Stomach (tissue), 9 donors: ENCODE data around the gene GFY. TPM values are rescaled to one million over a fixed set of nuclear protein-coding genes. Genes with fewer than 3 reads are reported as not detected.

Source experiments
- DNase-seq, 2 donors: peaks; one replicate each; pipeline versions ENCODE4 v3.0.0 to v3.0.0-alpha.2; 2013 to 2019
- H3K27ac ChIP-seq, 5 donors: fragments of 200-600 bp in 4 of 5; sonication (generic) in 4 of 5; one replicate each; pipeline ENCODE4 v1.5.1; 2013 to 2019; ENCODE audit warnings: mild to moderate bottlenecking in 1 of 5, moderate library complexity in 1 of 5
- H3K27me3 ChIP-seq, 3 donors: fragments of 200-600 bp; sonication (generic); one replicate each; pipeline ENCODE4 v1.5.1; 2017 to 2019; ENCODE audit warnings: mixed run types in 1 of 3
- H3K36me3 ChIP-seq, 4 donors: fragments of 200-600 bp; sonication (generic); 1 replicate in 3 of 4; 2 replicates in 1 of 4; pipeline ENCODE4 v1.5.1; 2016 to 2019
- H3K4me1 ChIP-seq, 4 donors: fragments of 200-600 bp; sonication (generic); one replicate each; pipeline ENCODE4 v1.5.1; 2016 to 2019
- H3K4me3 ChIP-seq, 4 donors: fragments of 200-600 bp; sonication (generic) in 3 of 4; one replicate each; pipeline ENCODE4 v1.5.1; 2016 to 2019; ENCODE audit warnings: mild to moderate bottlenecking in 1 of 4
- H3K9me3 ChIP-seq, 4 donors: fragments of 200-600 bp; sonication (generic); one replicate each; pipeline ENCODE4 v1.5.1; 2016 to 2019
- CTCF ChIP-seq, 7 experiments: fragments of 450-650 bp in 4 of 7; fragments of 200-600 bp in 3 of 7; sonication (generic) in 3 of 7; IDR thresholded peaks; one replicate each; pipeline ENCODE4 v1.5.1; 2016 to 2019; ENCODE audit warnings: antibody characterized with exemption in 7 of 7, control low read depth in 2 of 7, mild to moderate bottlenecking in 1 of 7
- EP300 ChIP-seq: sonication (generic); formaldehyde crosslinking; IDR thresholded peaks from one replicate; pipeline ENCODE4 v1.6.1; 2017; ENCODE audit warnings: antibody characterized with exemption
- POLR2A ChIP-seq, 4 donors: fragments of 450-650 bp; IDR thresholded peaks; one replicate each; pipeline ENCODE4 v1.6.1; 2016; ENCODE audit warnings: antibody characterized with exemption in 4 of 4, control low read depth in 2 of 4, mild to moderate bottlenecking in 1 of 4, moderate library complexity in 1 of 4
- POLR2AphosphoS5 ChIP-seq, 3 donors: sonication (generic); formaldehyde crosslinking; IDR thresholded peaks; one replicate each; pipeline ENCODE4 v1.6.1; 2016; ENCODE audit warnings: antibody characterized with exemption in 3 of 3
- WGBS, 5 donors: extraction: QIAGEN DNeasy Blood & Tissue Kit in 3 of 5; methylation state at CpG; one replicate each; pipeline versions ENCODE4 v1.1.5 to v1.1.7; 2013 to 2018; 5-methylcytosine and 5-hydroxymethylcytosine counted together
- intact Hi-C: fragments of 100-400 bp; cut with DNase I; formaldehyde crosslinking; loops from one replicate; pipeline ENCODE4 v1.15.1; 2023; ENCODE audit warnings: low total_unique reads
- polyA plus RNA-seq, 3 donors: library from polyadenylated mRNA; stranded (reverse); fragments of 200-250 nt; gene quantifications; one replicate each; pipeline ENCODE4 v1.2.3, GENCODE V29; 2013
- total RNA-seq, 5 donors: library from RNA; depleted of rRNA; stranded (reverse); fragments of >200 nt; gene quantifications; one replicate each; pipeline versions ENCODE4 v1.1.0 to v1.2.3, GENCODE V29; 2014 to 2016
- donor health status: healthy with polysubstance abuse.
- donor health status: Bipolar disorder and iron deficiency.
- donor health status: healthy.

GFY gene
- total and polyA plus RNA-seq, 8 donors: not detected

DNA sequence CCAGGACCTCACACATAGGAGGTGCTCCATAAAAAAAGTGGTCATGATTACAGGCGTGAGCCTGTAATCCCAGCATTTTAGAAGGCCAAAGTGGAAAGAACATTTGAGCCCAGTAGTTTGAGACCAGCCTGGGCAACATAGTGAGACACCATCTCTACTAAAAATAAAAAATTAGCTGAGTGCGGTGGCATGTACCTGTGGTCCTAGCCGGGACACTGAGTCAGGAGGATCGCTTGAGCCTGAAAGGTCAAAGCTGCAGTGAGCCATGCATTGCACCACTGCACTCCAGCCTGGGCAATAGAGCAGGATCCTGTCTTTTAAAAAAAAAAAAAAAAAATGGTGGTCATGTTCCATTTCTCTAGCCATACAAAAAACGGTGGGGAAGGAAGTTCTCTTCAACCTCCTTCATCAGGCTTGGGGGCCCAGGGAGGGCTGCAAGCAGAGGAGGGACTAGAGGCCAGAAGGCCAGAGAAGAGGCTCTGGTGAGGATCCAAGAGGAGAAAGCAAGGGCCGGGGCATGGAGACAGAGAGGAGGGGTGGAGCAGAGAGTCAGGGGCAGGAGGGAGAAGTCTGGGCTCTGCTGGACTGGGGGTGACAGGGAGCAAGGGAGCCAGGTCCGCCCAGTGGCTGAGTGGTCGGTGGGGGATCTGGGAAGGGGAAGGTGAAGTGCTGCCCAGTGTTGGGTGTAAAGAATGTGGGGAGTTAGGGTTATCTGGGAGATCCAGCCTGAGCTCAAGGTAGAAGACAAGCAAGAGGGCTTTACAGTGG is 28.3 kb upstream of the GFY start:
- H3K27ac ChIP-seq: no peak overlapping the region
- H3K27me3 ChIP-seq: peaks cover 0 to 52% (median 7%) of the 10 kb centered on the region in 3 donors
- H3K4me3 ChIP-seq: no peak overlapping the region
- H3K4me1 ChIP-seq: peaks cover 0 to 1% (median 0%) of the 10 kb centered on the region in 4 donors
- DNase-seq: no peak
- intact Hi-C loops: loop anchor here (5.0 kb wide), 1 partner anchor 35 kb away; no protein-coding TSS in a partner anchor
- H3K9me3 ChIP-seq: no peaks in the 10 kb centered on the region
- WGBS, 5 donors: 74 to 81% (median 75%) methylated on average over 8 of the region's 8 CpGs
- TF ChIP-seq CTCF (IDR thresholded peaks at IDR 0.05) (no peak), EP300 (no peak), POLR2A (IDR thresholded peaks at IDR 0.05) (no peak), POLR2AphosphoS5 (IDR thresholded peaks at IDR 0.05) (no peak)
- H3K36me3 ChIP-seq: no peaks in the 10 kb centered on the region

GRCh38 chr19:49398001-49398615 is 27.1 kb upstream of the GFY start:
- Histone ChIP-seq H3K4me3 (no peak overlapping the region), H3K9me3 (no peaks in the 10 kb centered on the region), H3K27me3 (peaks cover 0 to 55% (median 7%) of the 10 kb centered on the region in 3 donors), H3K4me1 (no peaks in the 10 kb centered on the region), H3K27ac (no peak overlapping the region), H3K36me3 (no peaks in the 10 kb centered on the region)
- 50 to 69% (median 53%) methylated on average over 11 of the region's 11 CpGs for WGBS, 5 donors
- TF ChIP-seq CTCF (IDR thresholded peaks at IDR 0.05): no peak
- DNase-seq: no peak
- intact Hi-C loops: loop anchor here (5.0 kb wide), 1 partner anchor 34 kb away; no protein-coding TSS in a partner anchor

GRCh38 chr19:49398931-49399330 is 26.3 kb upstream of the GFY start:
- intact Hi-C loops: loop anchor here (5.0 kb wide), 1 partner anchor 33 kb away; no protein-coding TSS in a partner anchor
- H3K27me3 ChIP-seq: peaks cover 0 to 55% (median 6%) of the 10 kb centered on the region in 3 donors
- H3K4me3 ChIP-seq: no peak overlapping the region
- DNase-seq: no peak
- TF ChIP-seq POLR2A (IDR thresholded peaks at IDR 0.05): no peak
- TF ChIP-seq CTCF (IDR thresholded peaks at IDR 0.05): no peak
- TF ChIP-seq POLR2AphosphoS5 (IDR thresholded peaks at IDR 0.05): no peak
- TF ChIP-seq EP300: no peak
- 83 to 91% (median 84%) methylated on average over 6 of the region's 6 CpGs for WGBS, 5 donors
- no peaks in the 10 kb centered on the region for H3K4me1 ChIP-seq
- H3K36me3 ChIP-seq: no peaks in the 10 kb centered on the region
- H3K9me3 ChIP-seq: no peaks in the 10 kb centered on the region
- H3K27ac ChIP-seq: no peak overlapping the region

GRCh38 chr19:49400029-49400428 is 25.2 kb upstream of the GFY start:
- Histone ChIP-seq H3K36me3 (no peaks in the 10 kb centered on the region), H3K9me3 (no peaks in the 10 kb centered on the region), H3K27ac (no peak overlapping the region), H3K4me1 (no peaks in the 10 kb centered on the region), H3K27me3 (peaks cover 0 to 48% (median 0%) of the 10 kb centered on the region in 3 donors), H3K4me3 (no peak overlapping the region)
- TF ChIP-seq POLR2AphosphoS5 (IDR thresholded peaks at IDR 0.05) (no peak), CTCF (IDR thresholded peaks at IDR 0.05) (no peak), POLR2A (IDR thresholded peaks at IDR 0.05) (no peak), EP300 (no peak)
- WGBS, 5 donors: 87 to 93% (median 90%) methylated on average over 6 of the region's 6 CpGs
- intact Hi-C loops: no loop called here
- no peak for DNase-seq
